Fibroblast of peridontal ligament (primary cell): ENCODE data around the gene HDGFL3.

Source experiments
- DNase-seq: peaks from one replicate; pipeline ENCODE4 v3.0.0-alpha.2; 2010; ENCODE audit errors: extremely low read depth

Gene HDGFL3

GRCh38 chr15:83127547-83128150 is 80.0 kb downstream of the HDGFL3 start:
- no peak for DNase-seq

GRCh38 chr15:83123529-83123928 is 84.1 kb downstream of the HDGFL3 start:
- no peak for DNase-seq

- no peak for DNase-seq
These were observed 87.5 kb downstream of the HDGFL3 start for GRCh38 chr15:83119968-83120581.

GRCh38 chr15:83118968-83119367 is 88.7 kb downstream of the HDGFL3 start:
- DNase-seq = no peak

GRCh38 chr15:83118291-83118827 is 89.3 kb downstream of the HDGFL3 start:
- no peak for DNase-seq

- DNase-seq = no peak
These were observed 91.6 kb downstream of the HDGFL3 start for GRCh38 chr15:83115831-83116565.

- no peak for DNase-seq
These were observed 92.2 kb downstream of the HDGFL3 start for GRCh38 chr15:83115410-83115809.

- DNase-seq = no peak
These were observed 92.8 kb downstream of the HDGFL3 start for GRCh38 chr15:83114856-83115255.

GRCh38 chr15:83113881-83114674 is 93.5 kb downstream of the HDGFL3 start:
- no peak for DNase-seq

- no peak for DNase-seq
These were observed 94.7 kb downstream of the HDGFL3 start for GRCh38 chr15:83112956-83113299.

GRCh38 chr15:83112233-83112955 is 95.2 kb downstream of the HDGFL3 start:
- DNase-seq = peak; percentile 79

- DNase-seq = no peak
These were observed 96.5 kb downstream of the HDGFL3 start for GRCh38 chr15:83111149-83111548.

- DNase-seq = no peak
These were observed 97.2 kb downstream of the HDGFL3 start for GRCh38 chr15:83110381-83110780.

GRCh38 chr15:83109532-83109931 is 98.1 kb downstream of the HDGFL3 start:
- no peak for DNase-seq

GRCh38 chr15:83108266-83109219 is 99.1 kb downstream of the HDGFL3 start:
- no peak for DNase-seq

GRCh38 chr15:83107841-83108181 is 99.8 kb downstream of the HDGFL3 start:
- no peak for DNase-seq

GRCh38 chr15:83106994-83107840 is 100.4 kb downstream of the HDGFL3 start, which contains the start of gene TM6SF1:
Gene TM6SF1, plus strand, starts transcription at chr15:83107645. Its CDS starts 36 bp downstream, at chr15:83107681.
- no peak for DNase-seq

GRCh38 chr15:83105440-83105839 is 102.2 kb downstream of the HDGFL3 start:
- no peak for DNase-seq

- DNase-seq = no peak
These were observed 103.5 kb downstream of the HDGFL3 start for GRCh38 chr15:83104141-83104540.
